IMR-90 (cell line): ENCODE measurements around the gene P3H1.
"Not testable (repeated sequence)": the region's sequence is repeated elsewhere in the genome, so short reads cannot be mapped to it uniquely, and the experiment has no call there.

Experiments
- CTCF ChIP-seq: conservative IDR thresholded peaks from 2 replicates; pipeline ENCODE4 v1.5.1; 2012; ENCODE audit warnings: mild to moderate bottlenecking, low read depth, low read length, improper control_type of control experiment
- MXI1 ChIP-seq: IDR thresholded peaks from 2 replicates; pipeline ENCODE4 v1.6.1; 2012; ENCODE audit warnings: low read depth, mild to moderate bottlenecking, low read length, moderate library complexity, borderline replicate concordance

DNA sequence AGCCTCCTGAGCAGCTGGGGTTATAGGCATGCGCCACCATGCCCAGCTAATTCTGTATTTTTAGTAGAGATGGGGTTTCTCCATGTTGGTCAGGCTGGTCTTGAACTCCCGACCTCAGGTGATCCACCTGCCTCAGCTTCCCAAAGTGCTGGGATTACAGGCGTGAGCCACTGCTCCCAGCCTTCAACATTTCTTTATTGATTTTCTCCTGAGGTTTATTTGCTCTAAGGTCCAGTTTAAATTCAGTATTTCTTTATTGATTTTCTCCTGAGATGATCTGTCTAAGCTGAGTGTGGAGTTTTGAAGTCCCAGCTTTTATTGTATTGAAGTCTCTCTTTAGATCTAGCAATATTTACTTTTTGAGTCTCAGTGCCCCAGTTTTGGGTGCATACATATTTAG lies 54.0 kb downstream of the P3H1 start:
- not testable (repeated sequence) for TF ChIP-seq CTCF, MXI1
